ENCODE data around the gene RCAN2.

RCAN2 gene

GRCh38 chr6:46305236-46305635 is 186.0 kb downstream of the RCAN2 start:
- Histone ChIP-seq H3K4me3 (replicated peaks; ENCODE audit: insufficient read depth, low read length) (no peak overlapping the region), H3K27me3 (ENCODE audit: insufficient read depth, poor library complexity, severe bottlenecking) (no peaks in the 10 kb centered on the region), H3K27ac (replicated peaks) (no peak overlapping the region)
- no peak for DNase-seq (ENCODE audit: low read depth in 1 of 2, low spot score in 1 of 2)
- TF ChIP-seq POLR2AphosphoS5 (IDR thresholded peaks at IDR 0.05; ENCODE audit: low read depth), result no peak
- TF ChIP-seq REST (IDR thresholded peaks at IDR 0.05; ENCODE audit: insufficient replicate concordance, low read depth), result no peak
- no peak for TF ChIP-seq GABPA (IDR thresholded peaks at IDR 0.05; ENCODE audit: low read depth)
- TF ChIP-seq, protein P1, sequence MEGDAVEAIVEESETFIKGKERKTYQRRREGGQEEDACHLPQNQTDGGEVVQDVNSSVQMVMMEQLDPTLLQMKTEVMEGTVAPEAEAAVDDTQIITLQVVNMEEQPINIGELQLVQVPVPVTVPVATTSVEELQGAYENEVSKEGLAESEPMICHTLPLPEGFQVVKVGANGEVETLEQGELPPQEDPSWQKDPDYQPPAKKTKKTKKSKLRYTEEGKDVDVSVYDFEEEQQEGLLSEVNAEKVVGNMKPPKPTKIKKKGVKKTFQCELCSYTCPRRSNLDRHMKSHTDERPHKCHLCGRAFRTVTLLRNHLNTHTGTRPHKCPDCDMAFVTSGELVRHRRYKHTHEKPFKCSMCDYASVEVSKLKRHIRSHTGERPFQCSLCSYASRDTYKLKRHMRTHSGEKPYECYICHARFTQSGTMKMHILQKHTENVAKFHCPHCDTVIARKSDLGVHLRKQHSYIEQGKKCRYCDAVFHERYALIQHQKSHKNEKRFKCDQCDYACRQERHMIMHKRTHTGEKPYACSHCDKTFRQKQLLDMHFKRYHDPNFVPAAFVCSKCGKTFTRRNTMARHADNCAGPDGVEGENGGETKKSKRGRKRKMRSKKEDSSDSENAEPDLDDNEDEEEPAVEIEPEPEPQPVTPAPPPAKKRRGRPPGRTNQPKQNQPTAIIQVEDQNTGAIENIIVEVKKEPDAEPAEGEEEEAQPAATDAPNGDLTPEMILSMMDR (IDR thresholded peaks at IDR 0.05; ENCODE audit: insufficient read depth, low read length), result no peak
- no peak for TF ChIP-seq SPI1 (IDR thresholded peaks at IDR 0.05; ENCODE audit: borderline replicate concordance, low read depth)

DNA sequence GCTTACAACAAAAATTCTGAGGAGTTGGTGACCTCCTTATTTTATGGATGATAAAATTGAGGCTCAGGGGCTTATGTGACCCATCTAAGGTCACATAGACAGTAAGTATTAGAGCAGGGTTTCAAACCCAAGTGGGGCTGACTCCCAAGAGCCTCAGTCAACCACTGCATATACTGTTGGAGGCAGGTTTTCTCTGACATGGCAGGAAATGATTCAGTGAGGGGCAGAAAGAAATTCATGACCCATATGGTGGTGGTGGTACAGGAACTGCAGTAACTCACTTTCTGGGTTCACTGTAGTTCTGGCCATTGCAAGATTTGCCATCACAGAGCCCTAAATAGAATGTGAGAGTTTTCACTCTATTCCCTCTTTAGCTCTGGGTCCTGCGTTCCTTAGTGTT is 188.4 kb downstream of the RCAN2 start:
- no peak overlapping the region for H3K27ac ChIP-seq (replicated peaks)
- TF ChIP-seq, protein P1 (IDR thresholded peaks at IDR 0.05; ENCODE audit: insufficient read depth, low read length), result no peak
- TF ChIP-seq POLR2AphosphoS5 (IDR thresholded peaks at IDR 0.05; ENCODE audit: low read depth), result no peak
- TF ChIP-seq GABPA (IDR thresholded peaks at IDR 0.05; ENCODE audit: low read depth), result no peak
- TF ChIP-seq REST (IDR thresholded peaks at IDR 0.05; ENCODE audit: insufficient replicate concordance, low read depth), result no peak
- no peak for TF ChIP-seq SPI1 (IDR thresholded peaks at IDR 0.05; ENCODE audit: borderline replicate concordance, low read depth)
- no peaks in the 10 kb centered on the region for H3K27me3 ChIP-seq (ENCODE audit: insufficient read depth, poor library complexity, severe bottlenecking)
- no peak for DNase-seq (ENCODE audit: low read depth in 1 of 2, low spot score in 1 of 2)
- H3K4me3 ChIP-seq (replicated peaks; ENCODE audit: insufficient read depth, low read length), result no peak overlapping the region

DNA sequence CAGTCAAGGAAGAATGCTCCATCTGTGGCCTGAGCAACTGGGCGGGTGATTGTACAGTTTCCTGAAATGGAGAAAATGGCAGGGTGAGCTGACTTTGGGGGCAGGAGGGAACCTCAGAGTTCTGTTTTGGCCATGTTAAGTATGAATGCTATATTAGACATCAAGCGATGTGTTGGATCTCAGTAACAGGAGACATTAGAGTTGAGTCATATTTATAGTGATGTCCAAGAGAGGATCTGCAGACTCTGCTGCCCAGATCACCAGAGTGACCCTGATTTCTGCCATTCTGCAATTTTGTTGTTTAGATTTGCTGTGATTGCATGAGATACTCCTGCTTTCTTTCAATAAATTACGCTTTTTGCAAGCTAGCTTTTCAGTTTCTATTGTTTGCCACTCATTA is 189.1 kb downstream of the RCAN2 start:
- no peak overlapping the region for H3K27ac ChIP-seq (replicated peaks)
- H3K27me3 ChIP-seq (ENCODE audit: insufficient read depth, poor library complexity, severe bottlenecking), result no peaks in the 10 kb centered on the region
- H3K4me3 ChIP-seq (replicated peaks; ENCODE audit: insufficient read depth, low read length), result no peak overlapping the region
- TF ChIP-seq GABPA (IDR thresholded peaks at IDR 0.05; ENCODE audit: low read depth), result no peak
- TF ChIP-seq REST (IDR thresholded peaks at IDR 0.05; ENCODE audit: insufficient replicate concordance, low read depth), result no peak
- TF ChIP-seq POLR2AphosphoS5 (IDR thresholded peaks at IDR 0.05; ENCODE audit: low read depth), result no peak
- TF ChIP-seq, protein P1 (IDR thresholded peaks at IDR 0.05; ENCODE audit: insufficient read depth, low read length), result no peak
- TF ChIP-seq SPI1 (IDR thresholded peaks at IDR 0.05; ENCODE audit: borderline replicate concordance, low read depth), result no peak
- DNase-seq (ENCODE audit: low read depth in 1 of 2, low spot score in 1 of 2), result no peak

Data from HL-60 (cell line).